B cell (primary cell): ENCODE data around the gene ATIC. TPM values are rescaled to one million over a fixed set of nuclear protein-coding genes. Genes with fewer than 3 reads are reported as not detected.

Experiments
- ATAC-seq: fragments of 200-7000 bp; cut with Tn5 transposase; one replicate; pipeline ENCODE4 v1.10.0; 2021; ENCODE audit warnings: low read depth, mild to moderate bottlenecking, moderate number of reproducible peaks, moderate library complexity
- CTCF ChIA-PET: fragments of 350-600 bp; sonication (Branson Sonifier 250); formaldehyde crosslinking; loops from one replicate; lab custom pipeline; 2021; ENCODE audit warnings: antibody characterized with exemption, inconsistent platforms; lab: Charles Lee
- POLR2A ChIA-PET: fragments of 350-600 bp; sonication (Branson Sonifier 250); formaldehyde crosslinking; loops from one replicate; lab custom pipeline; 2021; ENCODE audit warnings: antibody characterized with exemption; lab: Charles Lee
- DNase-seq: peaks from one replicate; pipeline ENCODE4 v3.0.0; 2013
- H2AFZ ChIP-seq: 2 replicates; pipeline ENCODE4 v1.6.1; 2012; ENCODE audit warnings: mild to moderate bottlenecking, low read depth, low read length; ENCODE audit not compliant: insufficient read depth, poor library complexity, severe bottlenecking
- H3K27ac ChIP-seq, 2 donors: 1 replicate in 1 of 2; 2 replicates in 1 of 2; pipeline ENCODE4 v1.5.1; 2012 to 2013; ENCODE audit warnings: low read length in 2 of 2, mild to moderate bottlenecking in 2 of 2, moderate library complexity in 1 of 2
- H3K27me3 ChIP-seq, 4 experiments: fragments of 200-600 bp in 1 of 4; sonication (generic) in 1 of 4; replicated peaks in 1 of 4; 1 replicate in 2 of 4; 2 replicates in 2 of 4; pipeline versions ENCODE4 v1.6.1 to v1.7.0; 2013 to 2016; ENCODE audit warnings: low read length in 3 of 4, mild to moderate bottlenecking in 2 of 4, mixed read lengths in 1 of 4, moderate library complexity in 1 of 4; ENCODE audit not compliant: insufficient read depth in 4 of 4, control insufficient read depth in 3 of 4; ENCODE audit errors: control extremely low read depth in 1 of 4
- H3K36me3 ChIP-seq, 2 experiments: replicated peaks in 1 of 2; 1 replicate in 1 of 2; 2 replicates in 1 of 2; pipeline versions ENCODE4 v1.6.1 to v1.7.1; 2013; ENCODE audit warnings: low read length in 1 of 2; ENCODE audit not compliant: insufficient read depth in 2 of 2, control insufficient read depth in 1 of 2; ENCODE audit errors: control extremely low read depth in 1 of 2, extremely low read depth in 1 of 2
- H3K4me1 ChIP-seq, 2 donors: fragments of 200-600 bp in 1 of 2; sonication (generic) in 1 of 2; 1 replicate in 1 of 2; 2 replicates in 1 of 2; pipeline versions ENCODE4 v1.5.1 to v1.6.1; 2013 to 2017; ENCODE audit warnings: low read length in 2 of 2; ENCODE audit not compliant: control insufficient read depth in 2 of 2, insufficient read depth in 2 of 2
- H3K4me2 ChIP-seq: replicated peaks from 2 replicates; pipeline ENCODE3; 2012; ENCODE audit warnings: mild to moderate bottlenecking, low read depth, low read length; ENCODE audit not compliant: poor library complexity, severe bottlenecking
- H3K4me3 ChIP-seq, 5 experiments: fragments of 200-600 bp in 1 of 5; sonication (generic) in 1 of 5; 1 replicate in 3 of 5; 2 replicates in 2 of 5; pipeline versions ENCODE4 v1.5.1 to v1.7.0; 2011 to 2016; ENCODE audit warnings: low read length in 4 of 5, mild to moderate bottlenecking in 4 of 5, low read depth in 2 of 5, control low read depth in 1 of 5, moderate library complexity in 1 of 5; ENCODE audit not compliant: insufficient read depth in 1 of 5; ENCODE audit errors: control extremely low read depth in 1 of 5, extremely low read depth in 1 of 5
- H3K79me2 ChIP-seq: fragments of 200-600 bp; sonication (generic); one replicate; pipeline ENCODE4 v1.6.0; 2016; ENCODE audit warnings: low read length; ENCODE audit not compliant: control insufficient read depth, insufficient read depth
- H3K9ac ChIP-seq: fragments of 200-600 bp; sonication (generic); 2 replicates; pipeline ENCODE4 v1.6.1; 2017; ENCODE audit warnings: mild to moderate bottlenecking, low read length, moderate library complexity
- H3K9me3 ChIP-seq, 3 donors: one replicate each; pipeline versions ENCODE4 v1.6.1 to v1.7.1; 2013; ENCODE audit warnings: low read length in 2 of 3; ENCODE audit not compliant: control insufficient read depth in 2 of 3, insufficient read depth in 1 of 3; ENCODE audit errors: control extremely low read depth in 1 of 3
- H4K20me1 ChIP-seq: 2 replicates; pipeline ENCODE4 v1.6.0; 2012; ENCODE audit warnings: mild to moderate bottlenecking, low read length; ENCODE audit not compliant: insufficient read depth, control insufficient read depth, poor library complexity, severe bottlenecking
- H3K27ac Mint-ChIP-seq: one replicate; pipeline ENCODE4 v1.8.0; 2021; ENCODE audit warnings: mixed read lengths
- H3K27me3 Mint-ChIP-seq: one replicate; pipeline ENCODE4 v1.8.0; 2021; ENCODE audit warnings: mixed read lengths
- H3K4me1 Mint-ChIP-seq: one replicate; pipeline ENCODE4 v1.8.0; 2021; ENCODE audit warnings: mixed read lengths
- H3K4me3 Mint-ChIP-seq: one replicate; pipeline ENCODE4 v1.8.0; 2021; ENCODE audit warnings: mixed read lengths
- H3K9me3 Mint-ChIP-seq: one replicate; pipeline ENCODE4 v1.8.0; 2022; ENCODE audit warnings: mixed read lengths; ENCODE audit not compliant: insufficient read depth
- CTCF ChIP-seq: fragments of 200-600 bp; IDR thresholded peaks from one replicate; pipeline ENCODE4 v1.8.0; 2022; ENCODE audit warnings: antibody characterized with exemption, mild to moderate bottlenecking
- EZH2 ChIP-seq: IDR thresholded peaks from 2 replicates; pipeline ENCODE4 v1.6.1; 2012; ENCODE audit warnings: borderline replicate concordance, low read depth, mild to moderate bottlenecking, moderate library complexity, low read length; ENCODE audit not compliant: insufficient read depth, poor library complexity, severe bottlenecking
- WGBS: methylation state at CpG from one replicate; pipeline ENCODE4 v1.1.5; 2013; ENCODE audit warnings: missing lambda C conversion rate; ENCODE audit not compliant: insufficient coverage; 5-methylcytosine and 5-hydroxymethylcytosine counted together
- intact Hi-C: fragments of 100-400 bp; cut with micrococcal nuclease; formaldehyde crosslinking; loops from one replicate; pipeline ENCODE4 v1.10.0; 2022
- polyA plus RNA-seq: library from polyadenylated mRNA; depleted of rRNA; stranded (reverse); fragments of >200 nt; gene quantifications from 2 replicates; pipeline ENCODE4 v1.2.3, GENCODE V29; 2012
- total RNA-seq, 2 donors: library from RNA; stranded (reverse); fragments of 120-200 nt in 1 of 2; gene quantifications; 1 replicate in 1 of 2; 2 replicates in 1 of 2; pipeline versions ENCODE4 v1.2.3 to v1.2.4, GENCODE V29; 2013 to 2022

The ATIC gene
- total and polyA plus RNA-seq, 2 donors (not counting 1 experiment from before 2014, with no cell fraction given): 55.4 to 80.4 TPM

DNA sequence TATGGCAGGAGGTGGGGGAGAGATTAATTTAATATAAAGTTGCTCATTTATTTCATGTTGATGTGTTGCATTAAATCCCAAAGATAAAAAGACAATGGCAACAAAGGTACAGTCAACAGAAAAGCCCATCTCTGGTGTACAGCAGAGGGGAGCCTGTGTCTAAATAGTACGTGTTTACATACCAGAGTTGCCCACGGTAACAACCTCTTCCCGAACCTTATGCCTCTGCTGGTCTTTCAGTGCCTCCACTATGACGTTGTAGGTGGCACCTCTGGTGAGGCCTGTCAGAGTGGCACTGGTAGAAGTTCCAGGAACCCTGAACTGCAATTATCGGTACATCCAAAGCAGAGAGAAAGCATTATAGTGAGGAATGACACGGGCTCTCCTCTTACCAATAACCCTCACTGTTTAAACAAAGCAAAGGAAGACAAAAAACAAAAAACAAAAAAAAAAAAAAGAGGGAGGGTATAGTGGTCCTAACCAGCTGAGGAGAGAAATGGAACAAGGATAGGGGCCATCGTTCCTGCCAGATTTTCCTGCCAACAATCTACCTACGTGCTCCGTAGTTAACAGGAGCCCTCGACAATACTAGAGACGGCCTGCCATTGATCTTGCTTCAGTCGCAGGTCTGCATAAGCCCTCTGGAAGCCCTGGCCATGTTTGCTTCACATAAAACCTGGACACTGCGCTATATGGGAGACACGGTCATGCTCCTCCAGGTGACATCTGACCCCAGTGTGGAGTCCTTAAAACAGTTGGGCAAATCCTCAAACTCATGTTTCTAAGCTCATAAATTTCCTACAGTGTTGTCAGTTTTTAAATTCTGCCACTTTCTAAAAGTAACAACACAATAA lies 58.5 kb downstream of the ATIC start:
- no peaks in the 10 kb centered on the region for H3K36me3 ChIP-seq
- no peak overlapping the region for H3K27ac Mint-ChIP-seq

More for the DNA sequence above, 58.5 kb downstream of the ATIC start:
- Histone ChIP-seq H3K27ac (no peak overlapping the region), H4K20me1 (no peaks in the 10 kb centered on the region), H3K79me2 (no peaks in the 10 kb centered on the region), H3K27me3 (no peaks in the 10 kb centered on the region), H3K4me1 (no peaks in the 10 kb centered on the region), H3K9ac (no peak overlapping the region), H3K4me2 (no peak overlapping the region), H2AFZ (no peak overlapping the region), H3K4me3 (no peak overlapping the region), H3K9me3 (no peaks in the 10 kb centered on the region)
- Mint-ChIP-seq H3K27me3 (no peaks in the 10 kb centered on the region), H3K9me3 (peaks cover 5% of the 10 kb centered on the region), H3K4me3 (no peak overlapping the region), H3K4me1 (no peaks in the 10 kb centered on the region)
- WGBS: 84% methylated on average over 9 of the region's 14 CpGs
- ChIA-PET CTCF (no interaction called here), POLR2A (no interaction called here)
- TF ChIP-seq CTCF (no peak), EZH2 (no peak)
- DNase-seq (no peak), ATAC-seq (no peak)
- intact Hi-C loops: no loop called here
